ENCODE measurements around the gene PLXNC1.
"Not testable (repeated sequence)": the region's sequence is repeated elsewhere in the genome, so short reads cannot be mapped to it uniquely, and the experiment has no call there.

DNA sequence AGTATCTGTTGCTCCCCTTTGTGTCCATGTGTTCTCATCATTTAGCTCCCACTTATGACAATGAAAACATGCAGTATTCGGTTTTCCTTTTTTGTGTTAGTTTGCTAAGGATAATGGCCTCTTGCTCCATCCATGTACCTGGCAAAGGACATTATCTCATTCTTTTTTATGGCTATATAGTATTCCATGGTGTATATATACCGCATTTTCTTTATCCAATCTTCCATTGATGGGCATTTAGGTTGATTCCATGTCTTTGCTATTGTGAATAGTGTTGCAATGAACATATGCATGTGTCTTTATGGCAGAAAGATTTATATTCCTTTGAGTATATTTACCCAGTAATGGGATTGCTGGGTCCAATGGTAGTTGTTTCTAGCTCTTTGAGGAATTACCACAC is 168.2 kb downstream of the PLXNC1 start:
- TF ChIP-seq, protein P1, sequence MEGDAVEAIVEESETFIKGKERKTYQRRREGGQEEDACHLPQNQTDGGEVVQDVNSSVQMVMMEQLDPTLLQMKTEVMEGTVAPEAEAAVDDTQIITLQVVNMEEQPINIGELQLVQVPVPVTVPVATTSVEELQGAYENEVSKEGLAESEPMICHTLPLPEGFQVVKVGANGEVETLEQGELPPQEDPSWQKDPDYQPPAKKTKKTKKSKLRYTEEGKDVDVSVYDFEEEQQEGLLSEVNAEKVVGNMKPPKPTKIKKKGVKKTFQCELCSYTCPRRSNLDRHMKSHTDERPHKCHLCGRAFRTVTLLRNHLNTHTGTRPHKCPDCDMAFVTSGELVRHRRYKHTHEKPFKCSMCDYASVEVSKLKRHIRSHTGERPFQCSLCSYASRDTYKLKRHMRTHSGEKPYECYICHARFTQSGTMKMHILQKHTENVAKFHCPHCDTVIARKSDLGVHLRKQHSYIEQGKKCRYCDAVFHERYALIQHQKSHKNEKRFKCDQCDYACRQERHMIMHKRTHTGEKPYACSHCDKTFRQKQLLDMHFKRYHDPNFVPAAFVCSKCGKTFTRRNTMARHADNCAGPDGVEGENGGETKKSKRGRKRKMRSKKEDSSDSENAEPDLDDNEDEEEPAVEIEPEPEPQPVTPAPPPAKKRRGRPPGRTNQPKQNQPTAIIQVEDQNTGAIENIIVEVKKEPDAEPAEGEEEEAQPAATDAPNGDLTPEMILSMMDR (optimal IDR thresholded peaks at IDR 0.05 in 1 of 3, IDR thresholded peaks at IDR 0.05 in 1 of 3, conservative IDR thresholded peaks at IDR 0.05 in 1 of 3; ENCODE audit: extremely low read depth in 1 of 3, insufficient read depth in 2 of 3, low read length in 3 of 3) = not testable (repeated sequence)
- TF ChIP-seq EZH2 (IDR thresholded peaks at IDR 0.05; ENCODE audit: low read length) = not testable (repeated sequence)
